ENCODE results near the gene IFNL1.

Gene IFNL1

GRCh38 chr19:39317476-39317875, 21.3 kb downstream of the IFNL1 start:
- Histone ChIP-seq H3K9me3 (ENCODE audit: control insufficient read depth, insufficient read depth, low read length) (no peaks in the 10 kb centered on the region), H3K4me3 (ENCODE audit: low read length) (no peak overlapping the region), H4K20me1 (ENCODE audit: control insufficient read depth, insufficient read depth, low read depth, low read length) (no peaks in the 10 kb centered on the region), H3K4me1 (ENCODE audit: control insufficient read depth, low read length) (no peaks in the 10 kb centered on the region; the same call in 1 of the 2 replicates), H3K36me3 (ENCODE audit: control insufficient read depth, low read length) (no peaks in the 10 kb centered on the region), H3K27ac (ENCODE audit: low read depth, low read length) (no peak overlapping the region), H3K9me2 (replicated peaks; ENCODE audit: control insufficient read depth, low read length) (no peaks in the 10 kb centered on the region), H3K4me2 (ENCODE audit: low read length) (no peak overlapping the region), H3F3A (ENCODE audit: control insufficient read depth, insufficient read depth) (no peaks in the 10 kb centered on the region), H3K27me3 (ENCODE audit: control insufficient read depth, low read length) (peaks cover 21% of the 10 kb centered on the region), H3K79me2 (ENCODE audit: control insufficient read depth, low read length) (no peaks in the 10 kb centered on the region)
- TF ChIP-seq CTCF (IDR thresholded peaks at IDR 0.05; ENCODE audit: low read depth, low read length, poor library complexity, severe bottlenecking) (no peak), EZH2phosphoT487 (IDR thresholded peaks at IDR 0.05; ENCODE audit: borderline replicate concordance, low read length) (no peak)

- Histone ChIP-seq H3K27me3 (ENCODE audit: control insufficient read depth, low read length) (peaks cover 21% of the 10 kb centered on the region), H3K4me1 (ENCODE audit: control insufficient read depth, low read length) (no peaks in the 10 kb centered on the region; the same call in 1 of the 2 replicates), H3K79me2 (ENCODE audit: control insufficient read depth, low read length) (no peaks in the 10 kb centered on the region), H3K4me2 (ENCODE audit: low read length) (no peak overlapping the region), H3K9me2 (replicated peaks; ENCODE audit: control insufficient read depth, low read length) (no peaks in the 10 kb centered on the region), H4K20me1 (ENCODE audit: control insufficient read depth, insufficient read depth, low read depth, low read length) (no peaks in the 10 kb centered on the region), H3K36me3 (ENCODE audit: control insufficient read depth, low read length) (no peaks in the 10 kb centered on the region), H3K9me3 (ENCODE audit: control insufficient read depth, insufficient read depth, low read length) (no peaks in the 10 kb centered on the region), H3K4me3 (ENCODE audit: low read length) (no peak overlapping the region), H3K27ac (ENCODE audit: low read depth, low read length) (no peak overlapping the region), H3F3A (ENCODE audit: control insufficient read depth, insufficient read depth) (no peaks in the 10 kb centered on the region)
- TF ChIP-seq CTCF (IDR thresholded peaks at IDR 0.05; ENCODE audit: low read depth, low read length, poor library complexity, severe bottlenecking) (no peak), EZH2phosphoT487 (IDR thresholded peaks at IDR 0.05; ENCODE audit: borderline replicate concordance, low read length) (no peak)
Measured at GRCh38 chr19:39318071-39318470, 21.9 kb downstream of the IFNL1 start.

- Histone ChIP-seq H3K4me1 (ENCODE audit: control insufficient read depth, low read length) (no peaks in the 10 kb centered on the region; the same call in 1 of the 2 replicates), H3K9me2 (replicated peaks; ENCODE audit: control insufficient read depth, low read length) (no peaks in the 10 kb centered on the region), H3K79me2 (ENCODE audit: control insufficient read depth, low read length) (no peaks in the 10 kb centered on the region), H3K27me3 (ENCODE audit: control insufficient read depth, low read length) (peaks cover 21% of the 10 kb centered on the region), H3K9me3 (ENCODE audit: control insufficient read depth, insufficient read depth, low read length) (no peaks in the 10 kb centered on the region), H3K4me3 (ENCODE audit: low read length) (no peak overlapping the region), H3K4me2 (ENCODE audit: low read length) (no peak overlapping the region), H3F3A (ENCODE audit: control insufficient read depth, insufficient read depth) (no peaks in the 10 kb centered on the region), H3K27ac (ENCODE audit: low read depth, low read length) (no peak overlapping the region), H3K36me3 (ENCODE audit: control insufficient read depth, low read length) (no peaks in the 10 kb centered on the region), H4K20me1 (ENCODE audit: control insufficient read depth, insufficient read depth, low read depth, low read length) (no peaks in the 10 kb centered on the region)
- TF ChIP-seq CTCF (IDR thresholded peaks at IDR 0.05; ENCODE audit: low read depth, low read length, poor library complexity, severe bottlenecking) (no peak), EZH2phosphoT487 (IDR thresholded peaks at IDR 0.05; ENCODE audit: borderline replicate concordance, low read length) (no peak)
Measured at GRCh38 chr19:39318690-39319089, 22.5 kb downstream of the IFNL1 start.

Measured in DOHH2 (cell line).